ENCODE data around the gene OR51B6.
A peak's percentile ranks its signal among the peaks of the same experiment; 100 is the strongest.
"Not testable (repeated sequence)": the region's sequence is repeated elsewhere in the genome, so short reads cannot be mapped to it uniquely, and the experiment has no call there.

OR51B6 gene

DNA sequence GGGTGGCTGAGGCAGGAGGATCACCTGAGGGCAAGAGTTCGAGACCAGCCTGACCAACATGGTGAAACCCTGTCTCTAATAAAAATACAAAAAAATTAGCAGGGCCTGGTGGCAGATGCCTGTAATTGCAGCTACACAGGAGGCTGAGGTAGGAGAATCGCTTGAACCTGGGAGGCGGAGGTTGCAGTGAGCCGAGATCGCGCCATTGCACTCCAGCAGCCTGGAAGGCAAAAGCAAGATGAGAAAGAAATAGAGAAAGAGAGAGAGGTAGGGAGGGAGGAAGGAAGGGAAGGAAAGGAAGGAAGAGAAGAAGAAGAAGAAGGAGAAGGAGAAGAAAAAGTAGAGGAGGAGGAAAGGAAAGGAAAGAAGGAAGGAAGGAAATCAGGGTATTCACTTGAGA is 15.1 kb downstream of the OR51B6 start:
- DNase-seq (ENCODE audit: low spot score) = not testable (repeated sequence)

DNA sequence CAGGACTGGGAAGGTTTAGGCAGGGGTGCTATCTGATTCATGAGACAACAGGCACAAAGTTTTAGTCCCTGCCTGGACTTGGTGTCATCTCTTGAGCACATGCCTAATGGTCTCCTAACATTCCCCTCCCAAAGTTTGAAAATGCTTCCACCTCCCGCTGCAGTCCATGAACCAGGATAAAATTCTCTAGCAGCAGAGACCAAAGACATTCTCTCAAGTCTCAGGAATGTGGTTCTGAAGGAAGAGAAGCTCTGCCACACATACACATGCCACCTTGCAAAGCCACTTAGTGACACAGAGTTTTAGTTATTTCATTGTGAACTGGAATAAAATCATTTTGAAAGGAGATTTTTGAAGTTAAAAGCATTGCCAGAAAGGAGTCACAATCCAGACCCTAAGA is 15.5 kb downstream of the OR51B6 start:
- DNase-seq (ENCODE audit: low spot score) = no peak

DNA sequence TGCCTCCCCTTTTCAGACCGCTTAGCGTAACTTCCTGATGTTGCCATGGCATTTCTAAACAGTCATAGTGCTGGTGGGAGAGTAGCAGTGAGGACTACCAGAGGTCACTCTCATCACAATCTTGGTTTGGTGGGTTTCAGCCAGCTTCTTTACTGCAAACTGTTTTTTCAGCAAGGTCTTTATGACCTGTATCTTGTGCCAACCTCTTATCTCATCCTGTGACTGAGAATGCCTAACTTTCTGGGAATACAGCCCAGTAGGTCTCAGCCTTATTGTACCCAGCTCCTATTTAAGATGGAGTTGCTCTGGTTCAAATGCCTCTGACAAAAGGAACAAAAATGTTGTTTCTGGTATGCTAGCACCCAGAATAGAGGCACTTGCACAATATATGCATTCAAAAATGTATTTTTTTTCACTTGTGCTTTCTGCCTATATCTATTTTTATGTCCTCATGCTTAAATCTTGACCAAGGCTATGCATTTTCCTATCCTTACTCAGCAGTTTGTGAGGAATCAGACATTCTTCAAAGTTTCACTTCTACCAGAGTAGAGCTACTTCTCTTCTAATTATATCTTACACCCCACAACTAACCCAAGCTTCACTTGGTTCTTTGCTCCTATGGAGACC is 16.3 kb downstream of the OR51B6 start:
- no peak for DNase-seq (ENCODE audit: low spot score)

DNA sequence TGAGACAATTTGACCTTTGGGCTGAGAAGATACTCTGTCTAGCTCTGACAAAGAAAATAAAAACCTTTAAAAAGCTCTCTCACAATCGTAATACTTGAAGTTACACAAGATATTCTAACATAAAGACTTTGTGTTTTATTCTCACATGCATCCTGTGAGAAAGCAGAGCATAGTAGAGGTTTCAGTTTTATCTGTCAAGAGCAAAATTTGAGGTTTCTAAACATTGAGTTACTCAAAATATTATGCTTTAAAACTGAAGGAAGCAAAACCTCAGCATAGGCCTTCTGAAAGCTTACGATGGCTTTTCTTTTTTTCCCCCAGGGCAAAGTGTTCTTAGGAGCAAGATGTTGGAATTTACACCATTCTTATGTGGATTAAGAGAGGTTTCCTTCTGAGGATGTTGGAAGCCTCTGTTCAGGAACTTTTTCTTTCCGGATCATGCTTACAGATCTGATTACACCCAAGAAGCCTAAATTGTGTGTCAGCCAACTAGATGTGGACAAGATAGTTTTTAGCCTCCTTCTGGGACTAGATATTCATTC is 17.3 kb downstream of the OR51B6 start:
- DNase-seq (ENCODE audit: low spot score) = peak; percentile 11

DNA sequence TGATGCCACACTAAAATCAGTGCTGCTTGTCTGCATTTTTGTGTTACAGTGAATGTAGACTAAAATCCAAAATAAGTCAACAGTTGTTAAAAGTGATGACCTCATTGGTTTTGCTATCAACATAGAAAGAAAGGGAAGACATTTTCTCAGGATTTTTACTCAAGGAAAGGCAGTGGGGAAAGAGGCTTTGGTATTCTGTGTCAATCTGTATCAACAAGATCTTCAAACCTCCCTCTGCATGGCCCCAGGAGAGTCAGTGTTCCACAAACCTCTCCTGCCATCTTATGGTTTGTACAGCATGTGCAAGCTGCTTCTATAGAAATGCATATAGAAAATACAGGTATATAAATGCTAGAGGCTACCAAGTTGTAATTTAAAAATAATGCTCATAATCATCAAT is 18.5 kb downstream of the OR51B6 start:
- DNase-seq (ENCODE audit: low spot score) = peak; percentile 85

DNA sequence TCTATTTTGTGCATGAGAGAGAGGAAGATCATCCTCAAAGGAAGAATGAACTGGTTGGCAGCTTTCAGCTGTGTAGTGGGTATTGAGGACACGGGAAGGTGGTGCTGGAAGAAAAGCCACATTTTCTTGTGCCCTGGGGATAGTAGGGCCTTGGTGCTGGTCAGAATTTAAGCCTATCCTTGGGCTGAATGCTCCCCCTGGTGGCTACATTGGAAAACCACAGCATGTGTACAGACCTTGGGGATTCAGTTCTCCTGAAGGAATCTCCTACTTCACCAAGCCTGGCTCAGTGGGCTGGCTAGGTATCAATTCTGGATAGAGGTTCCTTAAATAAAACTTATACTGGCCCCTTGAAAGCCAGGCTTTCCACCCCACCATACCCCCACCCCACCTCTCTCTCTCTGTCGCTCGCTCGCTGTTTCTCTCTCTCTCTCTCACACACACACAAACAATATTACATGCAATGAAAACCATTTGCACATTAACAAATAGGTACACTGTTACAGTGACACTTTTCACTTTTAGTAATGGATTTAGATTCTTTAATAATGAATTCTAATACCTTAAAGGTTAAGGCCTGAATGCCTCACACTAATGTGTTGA is 29.5 kb downstream of the OR51B6 start:
- peak; percentile 86 for DNase-seq (ENCODE audit: low spot score)

DNA sequence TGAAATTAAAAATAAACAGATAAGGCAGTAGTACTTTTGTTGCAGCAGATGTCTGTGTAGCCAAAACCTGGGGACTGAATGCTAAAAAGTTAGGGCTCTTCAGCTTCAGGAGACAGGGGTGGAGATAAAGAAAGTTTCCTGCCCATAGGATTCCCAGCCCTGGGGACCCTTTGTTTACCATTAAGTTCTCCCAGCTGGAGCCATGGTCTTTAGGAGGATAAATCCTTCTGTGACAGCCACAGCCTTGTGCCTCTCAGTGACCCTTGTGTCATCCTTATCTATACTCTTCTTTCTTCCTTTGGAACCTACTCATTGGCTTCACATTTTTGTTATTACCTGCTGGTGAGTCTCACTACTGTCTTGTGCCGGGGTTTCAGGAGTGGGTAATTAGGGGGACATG is 32.3 kb downstream of the OR51B6 start, which contains the start of gene OR51M1:
Gene OR51M1 (plus strand): TSS at position 237 of the 400 bp plus-strand sequence. CDS start 5,587 bp downstream, outside the sequence.
- no peak for DNase-seq (ENCODE audit: low spot score)

DNA sequence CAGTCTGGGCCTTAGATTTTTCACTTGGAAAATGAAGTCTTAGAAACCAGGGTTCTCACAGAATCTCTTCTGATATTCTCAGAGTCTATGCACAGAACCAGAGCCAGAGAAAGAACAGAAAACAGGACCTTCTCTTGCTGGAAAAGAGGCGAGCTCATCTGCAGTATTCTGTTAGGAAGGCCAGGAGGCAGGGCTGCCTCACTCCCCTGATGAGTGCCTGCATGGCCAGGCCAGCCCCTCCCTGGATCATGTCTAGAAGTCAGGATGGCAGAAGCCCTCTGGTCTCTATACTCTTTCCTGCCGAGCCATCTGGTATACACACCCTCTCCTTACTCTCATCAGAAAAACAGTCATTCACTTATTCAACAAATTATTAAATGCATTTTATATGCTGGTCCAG is 33.0 kb downstream of the OR51B6 start:
- DNase-seq (ENCODE audit: low spot score) = no peak

DNA sequence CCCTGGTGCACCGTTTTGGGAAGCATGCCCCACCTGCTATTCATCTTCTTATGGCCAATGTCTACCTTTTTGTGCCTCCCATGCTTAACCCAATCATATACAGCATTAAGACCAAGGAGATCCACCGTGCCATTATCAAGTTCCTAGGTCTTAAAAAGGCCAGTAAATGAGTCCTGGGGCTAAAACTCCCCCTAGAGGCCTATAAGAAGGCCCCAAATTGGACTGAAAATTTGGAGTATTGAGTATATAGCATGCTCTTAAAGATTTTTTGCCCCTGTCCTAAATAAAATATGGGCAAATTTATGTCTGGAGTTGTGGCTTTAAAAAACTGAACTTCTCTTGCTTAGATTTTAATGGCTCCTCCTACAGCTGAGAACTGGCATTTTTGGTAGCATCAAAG is 38.9 kb downstream of the OR51B6 start:
- DNase-seq (ENCODE audit: low spot score) = no peak

DNA sequence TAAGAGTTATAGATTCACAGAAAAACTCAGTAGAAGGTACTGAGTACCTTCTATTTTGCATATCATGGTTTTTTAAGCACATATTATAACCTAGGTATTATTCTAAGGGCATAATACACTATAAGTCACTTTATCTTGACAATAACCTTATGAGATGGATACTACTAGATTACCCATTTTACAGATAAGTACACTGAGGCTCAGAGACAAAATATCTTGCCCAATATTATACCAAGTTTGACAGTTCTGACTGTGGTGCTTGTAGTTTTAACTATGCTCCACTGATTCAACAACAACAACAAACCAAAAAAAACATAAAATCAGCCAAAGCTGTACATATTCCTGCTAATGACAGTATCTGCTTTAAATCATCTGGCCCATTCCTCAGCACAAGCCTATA is 42.8 kb downstream of the OR51B6 start:
- no peak for DNase-seq (ENCODE audit: low spot score)

DNA sequence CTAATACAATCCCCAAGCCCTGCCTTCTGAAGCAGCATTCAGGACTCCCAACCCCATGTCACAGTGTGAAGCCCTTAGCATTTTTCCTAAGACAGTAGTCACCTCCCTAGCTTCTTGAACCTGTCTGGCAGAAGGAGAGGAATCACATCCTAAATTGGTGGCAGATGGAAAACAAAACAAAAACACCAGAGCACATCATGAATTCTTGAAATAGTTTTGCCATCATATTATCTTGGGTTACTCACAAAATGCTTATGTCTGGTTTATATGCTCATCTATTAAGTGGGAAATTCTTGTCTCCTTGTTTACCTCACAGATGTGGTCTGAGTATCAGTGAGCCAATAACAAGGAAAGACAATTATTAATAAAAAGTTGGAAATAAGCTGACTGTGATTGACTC is 47.6 kb downstream of the OR51B6 start:
- DNase-seq (ENCODE audit: low spot score) = no peak
